ENCODE measurements around the gene UXS1. TPM values are rescaled to one million over a fixed set of nuclear protein-coding genes. Genes with fewer than 3 reads are reported as not detected.

Gene UXS1
- total RNA-seq, 1 experiment from 2014 or later = 46.3 TPM

DNA sequence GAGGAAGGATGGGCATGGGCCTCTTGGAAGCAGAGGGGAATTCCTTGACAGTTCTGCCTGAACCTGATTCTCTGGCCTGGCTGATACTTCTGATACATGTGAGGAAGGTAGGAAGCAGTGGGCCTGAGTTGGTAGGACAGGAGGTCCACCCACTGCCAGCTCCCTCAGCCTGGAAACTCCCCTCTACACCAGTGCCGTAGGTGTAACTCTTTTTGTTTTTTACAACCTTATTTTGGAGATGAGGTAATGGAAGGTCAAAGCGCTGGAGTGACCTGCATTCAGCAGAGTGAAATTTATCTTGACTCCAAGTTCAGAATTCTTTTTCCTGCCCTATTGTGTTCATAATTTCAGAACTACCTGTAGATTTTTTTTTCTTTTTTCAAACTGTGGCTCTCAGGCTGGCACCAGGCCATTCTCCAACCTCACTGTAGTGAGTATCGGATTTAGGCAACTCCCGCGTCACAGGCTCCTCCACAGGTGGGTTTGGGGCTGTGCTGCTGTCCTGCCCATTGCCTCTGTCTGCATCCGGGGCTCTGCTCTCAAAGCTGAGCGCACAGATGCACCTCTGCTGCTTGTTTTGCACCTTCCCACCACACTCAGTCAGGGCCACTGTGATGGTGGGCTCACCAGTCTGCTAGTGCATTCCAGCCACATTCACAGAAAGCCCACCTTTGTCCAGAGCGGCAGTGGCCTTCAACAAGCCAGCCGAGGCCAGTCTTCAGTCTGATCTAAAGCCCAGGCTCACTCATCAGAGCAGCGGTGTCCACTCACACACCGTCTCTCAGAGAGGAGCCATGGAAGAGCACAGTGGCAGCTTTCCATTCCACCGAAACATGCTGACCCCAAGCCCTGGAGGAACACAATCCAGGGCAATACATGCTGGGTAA is 87.2 kb downstream of the UXS1 start:
- H4K5ac ChIP-seq (ENCODE audit: insufficient read length, low read depth, low read length) = no peak overlapping the region
- TF ChIP-seq, protein P1, sequence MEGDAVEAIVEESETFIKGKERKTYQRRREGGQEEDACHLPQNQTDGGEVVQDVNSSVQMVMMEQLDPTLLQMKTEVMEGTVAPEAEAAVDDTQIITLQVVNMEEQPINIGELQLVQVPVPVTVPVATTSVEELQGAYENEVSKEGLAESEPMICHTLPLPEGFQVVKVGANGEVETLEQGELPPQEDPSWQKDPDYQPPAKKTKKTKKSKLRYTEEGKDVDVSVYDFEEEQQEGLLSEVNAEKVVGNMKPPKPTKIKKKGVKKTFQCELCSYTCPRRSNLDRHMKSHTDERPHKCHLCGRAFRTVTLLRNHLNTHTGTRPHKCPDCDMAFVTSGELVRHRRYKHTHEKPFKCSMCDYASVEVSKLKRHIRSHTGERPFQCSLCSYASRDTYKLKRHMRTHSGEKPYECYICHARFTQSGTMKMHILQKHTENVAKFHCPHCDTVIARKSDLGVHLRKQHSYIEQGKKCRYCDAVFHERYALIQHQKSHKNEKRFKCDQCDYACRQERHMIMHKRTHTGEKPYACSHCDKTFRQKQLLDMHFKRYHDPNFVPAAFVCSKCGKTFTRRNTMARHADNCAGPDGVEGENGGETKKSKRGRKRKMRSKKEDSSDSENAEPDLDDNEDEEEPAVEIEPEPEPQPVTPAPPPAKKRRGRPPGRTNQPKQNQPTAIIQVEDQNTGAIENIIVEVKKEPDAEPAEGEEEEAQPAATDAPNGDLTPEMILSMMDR (conservative IDR thresholded peaks at IDR 0.05) = no peak
- H3K4me2 ChIP-seq (ENCODE audit: insufficient read depth, insufficient read length, low read length) = no peak overlapping the region
- no peaks in the 10 kb centered on the region for H3K27me3 ChIP-seq (ENCODE audit: insufficient read depth, low read length)
- no peaks in the 10 kb centered on the region for H3K79me2 ChIP-seq (ENCODE audit: insufficient read depth, low read length)
- H2BK120ac ChIP-seq (ENCODE audit: low read depth, low read length, poor library complexity, severe bottlenecking) = no peak overlapping the region
- Mint-ChIP-seq H3K4me1 (no peaks in the 10 kb centered on the region), H3K27ac (peak overlapping the region in 1 of 3 experiments; percentile 39; a peak in 1 of 7 replicates), H3K9me3 (no peaks in the 10 kb centered on the region), H3K27me3 (ENCODE audit: low read depth) (no peaks in the 10 kb centered on the region), H3K36me3 (ENCODE audit: insufficient read depth in 1 of 3, low read depth in 3 of 3) (peaks cover 20 to 29% (median 25%) of the 10 kb centered on the region in 3 experiments; a peak in 6 of 7 replicates), H3K4me3 (no peak overlapping the region)
- no peak overlapping the region for H3K23ac ChIP-seq (ENCODE audit: insufficient read length, low read depth, low read length)
- H3K18ac ChIP-seq (ENCODE audit: insufficient read length, low read depth, low read length) = no peak overlapping the region
- no peak overlapping the region for H4K91ac ChIP-seq (ENCODE audit: insufficient read length, low read depth, low read length)
- no peak overlapping the region for H3K56ac ChIP-seq (ENCODE audit: insufficient read length, low read depth, low read length)
- H3K79me1 ChIP-seq (ENCODE audit: insufficient read depth, low read depth, low read length, poor library complexity, severe bottlenecking) = no peaks in the 10 kb centered on the region
- H2BK5ac ChIP-seq (ENCODE audit: insufficient read length, low read length) = no peak overlapping the region
- no CpG with 5 or more reads among the region's 12 CpGs for WGBS (ENCODE audit: extremely low coverage, insufficient read length, low lambda C conversion rate)
- H3K9ac ChIP-seq (ENCODE audit: extremely low read depth, insufficient read length, low read length) = no peak overlapping the region
- H4K8ac ChIP-seq (replicated peaks; ENCODE audit: insufficient read length, low read depth, low read length) = no peak overlapping the region
- no peaks in the 10 kb centered on the region for H3K23me2 ChIP-seq (ENCODE audit: insufficient read length, low read depth, low read length, poor library complexity, severe bottlenecking)
- no peaks in the 10 kb centered on the region for H3K9me3 ChIP-seq (ENCODE audit: control insufficient read depth, low read depth, low read length)
- no peak overlapping the region for H2BK15ac ChIP-seq (ENCODE audit: low read depth, low read length)
- H2AK5ac ChIP-seq (ENCODE audit: insufficient read length, low read length) = no peak overlapping the region
- no peak overlapping the region for H2BK20ac ChIP-seq (ENCODE audit: low read depth, low read length, poor library complexity, severe bottlenecking)
- 0 out of 2 replicates have a peak, but pooled peaks cover 2% of the 10 kb centered on the region for H3K4me1 ChIP-seq (ENCODE audit: insufficient read depth, low read length)
- no peak for DNase-seq
- no peak overlapping the region for H3K4ac ChIP-seq (ENCODE audit: low read depth, low read length)
- no peak overlapping the region; the same call in 1 of the 2 replicates for H3K14ac ChIP-seq (ENCODE audit: insufficient read depth, low read length)
- no peak overlapping the region for H2BK12ac ChIP-seq (ENCODE audit: insufficient read length, low read depth, low read length)
- H4K20me1 ChIP-seq (ENCODE audit: control insufficient read depth, insufficient read depth, insufficient read length) = no peaks in the 10 kb centered on the region
- no peak overlapping the region for H3T11ph ChIP-seq (ENCODE audit: low read length)
- H2AFZ ChIP-seq (ENCODE audit: low read length) = no peak overlapping the region
- no peak overlapping the region for H3K27ac ChIP-seq (ENCODE audit: insufficient read length, low read depth, low read length)
